ENCODE measurements around the gene C9orf78. TPM values are rescaled to one million over a fixed set of nuclear protein-coding genes. Genes with fewer than 3 reads are reported as not detected.

The C9orf78 gene
- 10 to 100 TPM; 44.1 to 98.0 (median 45.0) TPM for total RNA-seq

GRCh38 chr9:129835128-129835859 is at the start of gene C9orf78, which contains the start of gene USP20:
Gene C9orf78 (minus strand): TSS chr9:129835275. CDS start chr9:129835221, 54 bp downstream.
Gene USP20 (plus strand): TSS chr9:129835458. CDS start chr9:129852556, 17,098 bp downstream.
- TF ChIP-seq, protein P1, sequence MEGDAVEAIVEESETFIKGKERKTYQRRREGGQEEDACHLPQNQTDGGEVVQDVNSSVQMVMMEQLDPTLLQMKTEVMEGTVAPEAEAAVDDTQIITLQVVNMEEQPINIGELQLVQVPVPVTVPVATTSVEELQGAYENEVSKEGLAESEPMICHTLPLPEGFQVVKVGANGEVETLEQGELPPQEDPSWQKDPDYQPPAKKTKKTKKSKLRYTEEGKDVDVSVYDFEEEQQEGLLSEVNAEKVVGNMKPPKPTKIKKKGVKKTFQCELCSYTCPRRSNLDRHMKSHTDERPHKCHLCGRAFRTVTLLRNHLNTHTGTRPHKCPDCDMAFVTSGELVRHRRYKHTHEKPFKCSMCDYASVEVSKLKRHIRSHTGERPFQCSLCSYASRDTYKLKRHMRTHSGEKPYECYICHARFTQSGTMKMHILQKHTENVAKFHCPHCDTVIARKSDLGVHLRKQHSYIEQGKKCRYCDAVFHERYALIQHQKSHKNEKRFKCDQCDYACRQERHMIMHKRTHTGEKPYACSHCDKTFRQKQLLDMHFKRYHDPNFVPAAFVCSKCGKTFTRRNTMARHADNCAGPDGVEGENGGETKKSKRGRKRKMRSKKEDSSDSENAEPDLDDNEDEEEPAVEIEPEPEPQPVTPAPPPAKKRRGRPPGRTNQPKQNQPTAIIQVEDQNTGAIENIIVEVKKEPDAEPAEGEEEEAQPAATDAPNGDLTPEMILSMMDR (IDR thresholded peaks at IDR 0.05), result no peak
- DNase-seq (ENCODE audit: low spot score) (peak; percentile 87), ATAC-seq (ENCODE audit: low FRiP score) (peak; percentile 99)

DNA sequence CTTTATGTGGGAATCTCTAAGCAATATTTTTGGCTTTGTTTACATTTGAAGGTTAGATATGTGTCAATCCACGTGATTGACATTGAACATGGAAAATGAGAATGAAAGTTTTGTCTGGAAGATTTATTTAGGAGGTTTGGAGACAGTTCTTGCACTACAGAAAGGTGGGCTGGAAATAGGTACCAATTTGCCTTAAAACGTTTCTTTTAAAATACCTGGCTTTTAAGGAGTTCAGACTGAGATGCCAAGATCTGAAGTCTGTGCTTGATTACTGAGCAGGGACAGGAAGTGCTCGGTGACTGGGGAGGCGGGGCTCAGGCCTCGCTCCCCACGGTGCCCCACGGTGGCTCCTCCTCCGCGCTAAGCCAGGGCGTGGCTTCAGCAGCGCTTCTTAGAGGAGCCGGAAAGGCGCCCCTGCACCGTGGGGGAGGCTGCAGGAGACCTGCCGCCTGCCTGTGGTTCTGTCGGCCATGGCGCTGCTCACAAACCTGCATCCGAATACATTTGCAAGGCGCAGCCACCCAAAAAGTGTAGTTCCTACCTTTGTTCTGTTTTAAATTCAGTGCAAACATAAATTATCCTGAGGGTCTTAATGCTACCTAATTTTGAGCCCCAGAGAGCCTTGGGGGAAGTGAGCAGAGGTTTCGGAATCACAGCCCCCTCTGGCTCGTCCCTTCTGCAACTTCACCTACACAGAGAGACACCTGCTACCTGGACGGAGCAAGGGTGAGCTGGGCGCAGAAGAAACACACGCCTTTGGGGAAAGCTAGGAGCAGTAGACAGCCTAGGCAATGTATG is 49.3 kb upstream of the C9orf78 start:
- TF ChIP-seq, protein P1 (IDR thresholded peaks at IDR 0.05), result no peak
- ATAC-seq (ENCODE audit: low FRiP score) (peak; percentile 69), DNase-seq (ENCODE audit: low spot score) (peak; percentile 64)

DNA sequence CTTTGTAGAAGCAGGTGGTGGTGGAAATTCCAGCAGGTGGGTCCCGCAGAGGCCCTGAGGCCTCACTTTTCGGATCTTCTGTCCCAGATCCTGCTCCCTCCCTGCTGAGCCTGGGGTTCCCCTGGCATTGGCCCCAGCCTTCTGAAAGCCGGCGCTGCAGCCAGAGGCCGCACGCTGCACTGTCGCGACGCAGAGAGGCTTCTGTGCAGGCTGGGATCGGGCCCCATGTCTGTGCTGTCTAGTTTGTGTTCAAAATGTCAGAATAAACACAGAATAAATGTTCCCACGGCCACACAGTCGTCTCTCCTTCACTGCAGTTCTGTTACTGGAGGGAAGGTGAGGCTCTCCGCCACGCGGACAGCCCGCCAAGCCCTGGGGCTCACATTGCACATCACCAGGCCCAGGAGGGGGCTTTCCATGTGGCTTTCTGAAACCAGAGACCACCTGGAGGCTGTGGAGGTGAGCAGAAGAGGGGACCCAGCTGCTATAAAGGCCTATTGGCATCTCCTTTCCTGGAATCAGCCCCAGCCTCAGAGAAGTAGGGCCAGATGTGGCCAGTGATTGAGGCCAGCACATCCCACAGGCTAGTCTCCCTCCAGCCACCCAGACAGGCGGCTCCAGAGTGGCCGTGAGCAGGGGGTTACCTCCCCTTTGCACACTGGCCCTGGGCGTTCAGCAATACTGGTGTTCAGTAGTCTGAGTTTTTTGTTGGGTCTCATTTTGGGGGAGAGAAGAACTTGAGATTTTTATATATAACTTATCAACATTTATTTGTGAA is 46.7 kb upstream of the C9orf78 start:
- no peak for ATAC-seq (ENCODE audit: low FRiP score)
- no peak for DNase-seq (ENCODE audit: low spot score)
- TF ChIP-seq, protein P1 (IDR thresholded peaks at IDR 0.05), result no peak

DNA sequence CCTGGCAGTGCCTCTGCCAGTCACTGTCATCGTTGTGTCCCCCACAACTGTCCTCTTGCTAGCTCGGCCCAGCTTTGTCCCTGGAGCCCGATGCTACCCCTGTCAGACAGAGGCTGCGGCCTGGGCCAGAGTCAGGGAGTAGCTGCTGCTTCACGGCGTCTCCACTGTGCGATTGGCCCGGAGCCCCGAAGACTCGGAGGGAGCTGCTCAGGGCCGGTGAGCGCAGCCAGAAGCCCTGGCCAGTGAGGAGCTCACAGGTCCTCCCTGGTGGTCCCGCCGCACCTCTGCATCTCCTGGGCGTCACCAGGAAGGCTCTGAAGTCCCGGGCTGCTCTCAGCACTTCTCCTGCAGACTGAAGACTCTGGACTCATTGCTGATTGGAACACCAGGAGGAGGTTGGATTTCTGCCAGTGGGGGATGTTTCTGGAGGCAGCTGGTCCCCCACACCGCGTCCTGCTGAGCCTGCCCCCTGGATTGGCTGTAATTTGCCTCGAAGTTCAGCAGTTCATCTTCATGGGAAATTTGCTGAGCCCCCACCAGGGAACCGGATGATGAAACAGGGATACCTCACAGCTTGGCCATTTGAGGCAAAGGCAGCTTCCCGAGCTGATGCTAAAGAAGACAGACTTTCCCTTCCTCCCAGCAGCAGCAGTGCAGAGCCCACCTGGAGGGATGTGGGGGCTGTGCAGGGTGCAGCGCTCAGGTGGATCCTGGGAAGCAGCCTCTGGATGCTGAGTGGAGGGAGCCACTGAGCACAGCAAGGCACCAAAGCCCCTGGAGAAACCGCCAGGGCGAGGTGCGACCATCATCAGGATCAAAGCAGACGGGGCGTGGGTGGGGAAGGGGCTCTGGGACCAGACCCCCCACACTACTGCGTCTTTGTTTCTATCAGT is 45.8 kb upstream of the C9orf78 start:
- ATAC-seq (ENCODE audit: low FRiP score) (no peak), DNase-seq (ENCODE audit: low spot score) (no peak)
- TF ChIP-seq, protein P1 (IDR thresholded peaks at IDR 0.05), result no peak

- DNase-seq (ENCODE audit: low spot score) (no peak), ATAC-seq (ENCODE audit: low FRiP score) (no peak)
- TF ChIP-seq, protein P1 (IDR thresholded peaks at IDR 0.05), result no peak
These were observed 45.0 kb upstream of the C9orf78 start for GRCh38 chr9:129879991-129880653.

Data from omental fat pad (tissue), 4 donors.